SK-N-SH (cell line): ENCODE measurements around the gene DERL2. TPM values are rescaled to one million over a fixed set of nuclear protein-coding genes. Genes with fewer than 3 reads are reported as not detected.
"Not testable (repeated sequence)": the region's sequence is repeated elsewhere in the genome, so short reads cannot be mapped to it uniquely, and the experiment has no call there.

Experiments used
- CTCF ChIA-PET: fragments of 300-600, 350-600 bp; formaldehyde crosslinking; extraction: SDS; loops from one replicate; lab custom pipeline; 2021; lab: Yijun Ruan, JAX
- POLR2A ChIA-PET: fragments of 350-600 bp; sonication (Branson Sonifier 250); formaldehyde crosslinking; extraction: SDS; loops from one replicate; lab custom pipeline; 2020; ENCODE audit warnings: antibody characterized with exemption, inconsistent platforms; lab: Yijun Ruan, JAX
- DNase-seq: peaks from one replicate; pipeline ENCODE4 v3.0.0; 2012
- H2AFZ ChIP-seq: fragments of 200-600 bp; sonication (generic); 2 replicates; pipeline ENCODE4 v1.8.1; 2016; ENCODE audit warnings: antibody characterized with exemption, mild to moderate bottlenecking, low read depth
- H3F3A ChIP-seq: fragments of 200-600 bp; sonication (generic); replicated peaks from 2 replicates; pipeline ENCODE3; 2016; ENCODE audit warnings: antibody characterized with exemption, mild to moderate bottlenecking; ENCODE audit not compliant: insufficient read depth
- H3K27ac ChIP-seq, 2 experiments: fragments of 200-500 bp in 1 of 2; fragments of 200-600 bp in 1 of 2; sonication (Bioruptor generic) in 1 of 2; sonication (generic), shearing (Covaris generic) in 1 of 2; 2 replicates each; pipeline versions ENCODE4 v1.5.1 to v1.6.1; 2014 to 2016; ENCODE audit warnings: low read depth in 2 of 2, inconsistent platforms in 1 of 2, low read length in 1 of 2, mild to moderate bottlenecking in 1 of 2, mixed read lengths in 1 of 2
- H3K27me3 ChIP-seq: fragments of 200-600 bp; sonication (generic), shearing (Covaris generic); 2 replicates; pipeline ENCODE4 v1.6.1; 2016; ENCODE audit warnings: mixed run types; ENCODE audit not compliant: insufficient read depth
- H3K36me3 ChIP-seq, 2 experiments: fragments of 200-500 bp in 1 of 2; fragments of 200-600 bp in 1 of 2; sonication (Bioruptor generic) in 1 of 2; sonication (generic) in 1 of 2; replicated peaks in 1 of 2; 2 replicates each; pipeline versions ENCODE3 to v1.5.1; 2014 to 2016; ENCODE audit warnings: low read length in 1 of 2, mild to moderate bottlenecking in 1 of 2; ENCODE audit not compliant: insufficient read depth in 2 of 2, control insufficient read depth in 1 of 2
- H3K4me1 ChIP-seq, 2 experiments: fragments of 200-500 bp in 1 of 2; fragments of 200-600 bp in 1 of 2; sonication (Bioruptor generic) in 1 of 2; sonication (generic), shearing (Covaris generic) in 1 of 2; 2 replicates each; pipeline versions ENCODE4 v1.5.1 to v1.6.1; 2014 to 2016; ENCODE audit warnings: low read depth in 1 of 2, low read length in 1 of 2, mixed run types in 1 of 2; ENCODE audit not compliant: insufficient read depth in 2 of 2, control insufficient read depth in 1 of 2
- H3K4me2 ChIP-seq: fragments of 200-600 bp; sonication (generic), shearing (Covaris generic); 2 replicates; pipeline ENCODE4 v1.6.1; 2017; ENCODE audit warnings: mixed run types
- H3K4me3 ChIP-seq, 2 experiments: fragments of 200-500 bp in 1 of 2; fragments of 200-600 bp in 1 of 2; sonication (Bioruptor generic) in 1 of 2; sonication (generic), shearing (Covaris generic) in 1 of 2; 2 replicates each; pipeline versions ENCODE4 v1.5.1 to v1.8.1; 2014 to 2016; ENCODE audit warnings: low read depth in 2 of 2, inconsistent platforms in 1 of 2, low read length in 1 of 2, mild to moderate bottlenecking in 1 of 2, mixed read lengths in 1 of 2, moderate library complexity in 1 of 2
- H3K79me2 ChIP-seq: fragments of 200-600 bp; sonication (generic); 2 replicates; pipeline ENCODE4 v1.8.1; 2017; ENCODE audit warnings: mild to moderate bottlenecking; ENCODE audit not compliant: insufficient read depth
- H3K9ac ChIP-seq: fragments of 200-600 bp; sonication (generic); 2 replicates; pipeline ENCODE4 v1.6.1; 2017; ENCODE audit warnings: mixed run types
- H3K9me2 ChIP-seq: fragments of 200-600 bp; sonication (generic); 2 replicates; pipeline ENCODE4 v1.6.1; 2017; ENCODE audit warnings: mixed run types
- H3K9me3 ChIP-seq: fragments of 200-600 bp; sonication (generic); 2 replicates; pipeline ENCODE4 v1.6.1; 2017; ENCODE audit warnings: mixed run types, mild to moderate bottlenecking, moderate library complexity
- H4K20me1 ChIP-seq: fragments of 200-600 bp; sonication (generic); 2 replicates; pipeline ENCODE4 v1.6.1; 2017; ENCODE audit warnings: mild to moderate bottlenecking, mixed run types; ENCODE audit not compliant: insufficient read depth
- ELF1 ChIP-seq: IDR thresholded peaks from 2 replicates; pipeline ENCODE4 v1.4.0; 2012
- EP300 ChIP-seq, 2 experiments: IDR thresholded peaks; 2 replicates each; pipeline versions ENCODE4 v1.4.0 to v1.6.1; 2012; ENCODE audit warnings: borderline replicate concordance in 1 of 2, low read depth in 1 of 2, low read length in 1 of 2
- GABPA ChIP-seq: IDR thresholded peaks from 2 replicates; pipeline ENCODE4 v1.4.0; 2012; ENCODE audit warnings: low read depth, mild to moderate bottlenecking
- JUND ChIP-seq: IDR thresholded peaks from 2 replicates; pipeline ENCODE4 v1.4.0; 2012
- RFX5 ChIP-seq: IDR thresholded peaks from 2 replicates; pipeline ENCODE4 v1.6.1; 2012; ENCODE audit warnings: mild to moderate bottlenecking, improper control_type of control experiment, low read length
- WGBS: methylation state at CpG from one replicate; pipeline ENCODE4 v1.1.6; 2017; ENCODE audit warnings: low lambda C conversion rate; 5-methylcytosine and 5-hydroxymethylcytosine counted together
- polyA plus RNA-seq, 3 experiments: library from polyadenylated mRNA; depleted of rRNA; stranded (reverse); fragments of >200 nt; gene quantifications; 2 replicates each; pipeline ENCODE4 v1.2.3, GENCODE V29; 2012
- TF ChIP-seq, protein P1 (sequence below): IDR thresholded peaks from 2 replicates; pipeline ENCODE4; 2012

The DERL2 gene
- polyA plus RNA-seq, 1 of the 3 experiments (the other 2 are of a cell fraction) = 42.5 TPM

DNA sequence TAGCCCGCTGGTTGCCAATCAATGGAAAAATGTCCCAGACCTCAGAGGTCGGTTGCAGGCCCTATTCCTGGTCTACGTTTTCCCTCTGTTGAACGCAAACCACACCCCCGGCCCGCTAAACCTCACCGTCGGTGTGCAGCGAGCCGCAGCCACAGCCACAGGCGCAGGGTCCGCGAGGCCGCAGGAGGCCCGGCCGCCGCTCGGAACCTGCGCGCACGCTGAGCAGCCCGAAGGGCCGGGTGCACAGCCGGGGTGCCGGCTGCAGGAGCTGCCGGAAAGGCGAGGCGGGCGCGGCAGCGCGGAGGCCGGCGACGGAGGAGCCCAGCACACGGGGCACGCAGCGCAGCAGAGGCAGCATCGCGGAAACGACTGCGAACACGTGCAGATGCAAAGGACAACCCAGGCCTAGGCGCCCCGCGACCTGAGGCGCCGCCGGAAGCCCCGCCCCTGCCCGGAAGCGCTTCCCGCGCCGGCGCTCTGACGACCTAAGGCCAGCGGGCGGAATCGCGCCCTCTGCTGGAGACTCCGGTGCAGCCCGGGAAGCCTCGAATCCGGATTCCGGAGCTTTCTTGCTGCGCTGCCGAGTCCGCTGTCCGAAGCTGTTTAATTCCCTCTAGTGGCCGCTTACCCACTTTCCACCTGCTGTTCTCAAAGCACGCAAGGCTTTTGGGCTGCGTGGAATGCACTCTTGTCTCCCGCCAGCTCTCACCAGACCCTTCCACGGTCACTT is 47.1 kb downstream of the DERL2 start, which contains the start of gene C1QBP (continued):
- TF ChIP-seq RFX5 (no peak), GABPA (peak; percentile 88), ELF1 (peak; percentile 59), EP300 (IDR thresholded peaks at IDR 0.05; ENCODE audit: borderline replicate concordance in 1 of 2, low read depth in 1 of 2, low read length in 1 of 2) (0 out of 4 replicates have a peak, but pooled peaks have one; percentile 9 to 22)
- TF ChIP-seq, all 33 proteins: peak for 14

DNA sequence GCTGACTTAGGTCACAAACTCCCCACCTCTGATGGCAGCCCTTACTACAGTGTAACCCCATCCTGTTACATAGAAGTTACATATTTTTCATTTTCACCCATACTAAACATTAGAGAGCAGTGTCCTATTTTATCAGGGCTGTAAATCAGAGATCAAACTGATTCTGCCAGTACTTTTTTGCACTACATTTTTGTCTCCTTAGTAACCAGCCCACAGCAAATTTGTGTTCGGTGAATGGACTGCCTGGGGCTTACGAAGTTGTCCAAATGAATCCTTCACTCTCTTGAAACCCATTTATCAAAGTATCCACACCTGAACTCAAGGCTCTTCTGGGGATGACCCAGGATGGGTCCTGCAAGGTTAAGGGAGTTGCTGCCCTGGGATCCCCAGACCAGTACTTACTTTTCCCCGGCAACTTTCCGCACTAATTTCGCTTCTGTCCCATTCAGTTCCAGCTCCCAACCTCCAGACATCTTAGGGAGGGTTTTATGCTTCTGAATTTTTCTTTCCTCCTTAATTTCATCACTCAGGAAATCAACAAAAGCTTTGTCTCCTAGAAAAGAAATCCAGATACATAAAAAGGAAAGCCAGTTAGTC is 48.2 kb downstream of the DERL2 start:
- ChIA-PET POLR2A (no interaction called here), CTCF (interaction anchor here (1.7 to 5.5 kb wide), 9 partner anchors 11 to 184 kb away, joined by 4 to 84 read pairs (median 13); partner anchors contain the start of genes DHX33 and NUP88)
- WGBS = 23% methylated on average over 5 of the region's 5 CpGs
- Histone ChIP-seq H3F3A (peaks cover 24% of the 10 kb centered on the region), H3K27ac (peak overlapping the region; percentile 54 to 86), H3K79me2 (peaks cover 44% of the 10 kb centered on the region), H3K9me3 (no peaks in the 10 kb centered on the region), H3K27me3 (no peaks in the 10 kb centered on the region), H3K9ac (peak overlapping the region; percentile 79), H3K4me3 (peak overlapping the region; percentile 85 to 94), H3K4me2 (peak overlapping the region; percentile 90), H3K9me2 (no peaks in the 10 kb centered on the region), H3K4me1 (peaks cover 0 to 21% of the 10 kb centered on the region in 2 experiments; a peak in 3 of 4 replicates), H2AFZ (no peak overlapping the region), H3K36me3 (peaks cover 40 to 49% of the 10 kb centered on the region in 2 experiments), H4K20me1 (no peaks in the 10 kb centered on the region)
- DNase-seq = peak; percentile 23
- TF ChIP-seq, protein P1, sequence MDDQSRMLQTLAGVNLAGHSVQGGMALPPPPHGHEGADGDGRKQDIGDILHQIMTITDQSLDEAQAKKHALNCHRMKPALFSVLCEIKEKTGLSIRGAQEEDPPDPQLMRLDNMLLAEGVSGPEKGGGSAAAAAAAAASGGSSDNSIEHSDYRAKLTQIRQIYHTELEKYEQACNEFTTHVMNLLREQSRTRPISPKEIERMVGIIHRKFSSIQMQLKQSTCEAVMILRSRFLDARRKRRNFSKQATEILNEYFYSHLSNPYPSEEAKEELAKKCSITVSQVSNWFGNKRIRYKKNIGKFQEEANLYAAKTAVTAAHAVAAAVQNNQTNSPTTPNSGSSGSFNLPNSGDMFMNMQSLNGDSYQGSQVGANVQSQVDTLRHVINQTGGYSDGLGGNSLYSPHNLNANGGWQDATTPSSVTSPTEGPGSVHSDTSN = no peak
- TF ChIP-seq JUND (0 out of 2 replicates have a peak, but pooled peaks have one; percentile 9), EP300 (IDR thresholded peaks at IDR 0.05; ENCODE audit: borderline replicate concordance in 1 of 2, low read depth in 1 of 2, low read length in 1 of 2) (no peak)

DNA sequence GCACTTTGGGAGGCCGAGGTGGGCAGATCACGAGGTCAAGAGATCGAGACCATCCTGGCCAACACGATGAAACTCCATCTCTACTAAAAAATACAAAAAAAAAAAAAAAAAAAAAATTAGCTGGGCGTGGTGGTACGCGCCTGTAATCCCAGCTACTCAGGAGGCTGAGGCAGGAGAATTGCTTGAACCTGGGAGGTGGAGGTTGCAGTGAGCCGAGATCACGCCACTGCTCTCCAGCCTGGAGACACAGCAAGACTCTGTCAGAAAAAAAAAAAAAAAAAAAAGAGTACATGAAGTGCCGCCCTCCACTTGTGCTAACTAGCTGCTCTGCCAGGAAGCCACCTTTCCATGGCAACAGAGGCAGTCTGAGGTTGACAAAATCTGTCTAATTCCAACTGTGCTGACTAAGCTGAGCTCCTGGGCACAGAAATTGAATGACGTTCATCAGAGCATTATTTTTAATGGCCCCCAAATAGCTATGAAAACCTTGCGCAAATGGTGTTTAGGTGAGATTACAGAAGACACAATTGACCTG is 50.1 kb downstream of the DERL2 start:
- H2AFZ ChIP-seq, H3K9me2 ChIP-seq, H3K27ac ChIP-seq, H3K4me3 ChIP-seq, DNase-seq, H3K27me3 ChIP-seq, POLR2A ChIA-PET, H3K9ac ChIP-seq, H3K9me3 ChIP-seq, H4K20me1 ChIP-seq: not testable (repeated sequence)
- CTCF ChIA-PET = interaction anchor here (1.6 kb wide), 1 partner anchor 33 kb away, joined by 4 read pairs; the partner anchor contains the start of gene DHX33
- Histone ChIP-seq H3K4me1 (peaks cover 0 to 21% of the 10 kb centered on the region in 2 experiments; a peak in 3 of 4 replicates), H3K36me3 (peaks cover 53 to 54% of the 10 kb centered on the region in 2 experiments), H3K4me2 (0 out of 2 replicates have a peak overlapping the region, but pooled peaks have one; percentile 90), H3K79me2 (peaks cover 44% of the 10 kb centered on the region), H3F3A (peaks cover 30% of the 10 kb centered on the region)
- WGBS = 93% methylated on average over 12 of the region's 12 CpGs
